ENCODE measurements around the gene SLC38A7. TPM values are rescaled to one million over a fixed set of nuclear protein-coding genes. Genes with fewer than 3 reads are reported as not detected.
"Not testable (repeated sequence)": the region's sequence is repeated elsewhere in the genome, so short reads cannot be mapped to it uniquely, and the experiment has no call there.

The SLC38A7 gene
- total RNA-seq, 4 donors from 2014 or later: 3.3 to 20.7 (median 10.2) TPM

DNA sequence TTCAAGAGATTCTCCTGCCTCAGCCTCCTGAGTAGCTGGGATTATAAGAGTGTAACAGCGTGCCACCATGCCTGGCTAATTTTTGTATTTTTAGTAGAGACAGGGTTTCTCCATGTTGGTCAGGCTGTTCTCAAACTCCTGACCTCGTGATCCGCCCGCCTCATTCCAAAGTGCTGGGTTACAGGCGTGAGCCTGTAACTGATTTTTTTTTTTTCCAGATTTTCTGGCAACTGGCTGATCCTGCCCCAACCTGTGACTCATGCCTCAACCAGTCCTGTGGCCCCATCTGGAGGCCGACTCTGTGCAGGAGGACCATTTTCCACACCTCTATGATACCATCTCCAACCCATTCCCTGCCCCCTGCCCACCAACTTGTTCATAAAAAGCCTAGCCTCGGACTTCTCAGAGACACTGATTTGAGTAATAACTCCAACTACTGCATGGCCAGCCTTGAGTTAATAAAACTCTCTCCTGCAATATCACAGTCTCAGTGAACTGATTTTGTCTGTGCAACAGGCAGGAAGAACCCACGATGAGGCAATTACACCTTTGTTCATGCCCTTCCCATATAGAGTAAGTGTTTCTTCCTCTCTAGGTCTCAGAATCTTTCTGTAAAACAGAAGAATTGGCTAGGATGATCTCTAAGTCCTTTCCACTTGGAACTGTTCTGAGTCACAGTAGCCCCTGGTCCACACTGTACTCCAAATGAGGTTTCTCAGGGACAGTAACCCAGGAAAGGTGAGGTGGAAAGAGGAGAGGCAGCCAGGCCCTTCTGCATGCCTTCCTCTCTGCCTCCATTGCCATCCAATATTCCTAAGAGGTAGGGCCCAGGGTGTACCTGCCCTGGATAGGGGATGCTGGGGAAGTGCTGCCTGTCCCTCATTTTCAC, 46.2 kb downstream of the SLC38A7 start:
- intact Hi-C loops (cut with DNase I; ENCODE audit: low total_unique reads): no loop called here
- peak; percentile 40 to 86 for DNase-seq (ENCODE audit: low spot score in 2 of 2)
- H3K4me3 ChIP-seq (ENCODE audit: low read depth, poor library complexity, severe bottlenecking): no peak overlapping the region
- 39 to 40% methylated on average over 8 of the region's 8 CpGs for WGBS, 2 donors
- TF ChIP-seq, protein P1, sequence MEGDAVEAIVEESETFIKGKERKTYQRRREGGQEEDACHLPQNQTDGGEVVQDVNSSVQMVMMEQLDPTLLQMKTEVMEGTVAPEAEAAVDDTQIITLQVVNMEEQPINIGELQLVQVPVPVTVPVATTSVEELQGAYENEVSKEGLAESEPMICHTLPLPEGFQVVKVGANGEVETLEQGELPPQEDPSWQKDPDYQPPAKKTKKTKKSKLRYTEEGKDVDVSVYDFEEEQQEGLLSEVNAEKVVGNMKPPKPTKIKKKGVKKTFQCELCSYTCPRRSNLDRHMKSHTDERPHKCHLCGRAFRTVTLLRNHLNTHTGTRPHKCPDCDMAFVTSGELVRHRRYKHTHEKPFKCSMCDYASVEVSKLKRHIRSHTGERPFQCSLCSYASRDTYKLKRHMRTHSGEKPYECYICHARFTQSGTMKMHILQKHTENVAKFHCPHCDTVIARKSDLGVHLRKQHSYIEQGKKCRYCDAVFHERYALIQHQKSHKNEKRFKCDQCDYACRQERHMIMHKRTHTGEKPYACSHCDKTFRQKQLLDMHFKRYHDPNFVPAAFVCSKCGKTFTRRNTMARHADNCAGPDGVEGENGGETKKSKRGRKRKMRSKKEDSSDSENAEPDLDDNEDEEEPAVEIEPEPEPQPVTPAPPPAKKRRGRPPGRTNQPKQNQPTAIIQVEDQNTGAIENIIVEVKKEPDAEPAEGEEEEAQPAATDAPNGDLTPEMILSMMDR (IDR thresholded peaks at IDR 0.05): no peak
- TF ChIP-seq POLR2A (IDR thresholded peaks at IDR 0.05): no peak

DNA sequence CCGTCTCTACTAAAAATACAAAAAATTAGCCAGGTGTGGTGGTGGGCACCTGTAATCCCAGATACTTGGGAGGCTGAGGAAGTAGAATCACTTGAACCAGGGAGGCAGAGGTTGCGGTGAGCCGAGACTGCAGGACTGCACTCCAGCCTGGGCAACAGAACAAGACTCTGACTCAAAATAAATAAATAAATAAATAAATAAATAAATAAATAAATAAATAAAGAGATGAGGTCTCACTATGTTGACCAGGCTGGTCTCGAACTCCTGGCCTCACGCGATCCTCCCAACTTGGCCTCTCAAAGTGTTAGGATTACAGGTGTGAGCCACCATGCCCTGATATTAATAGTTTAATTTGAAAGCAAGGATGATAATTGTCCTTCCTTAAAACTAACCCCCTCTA, 47.5 kb downstream of the SLC38A7 start:
- intact Hi-C loops (cut with DNase I; ENCODE audit: low total_unique reads); DNase-seq (ENCODE audit: low spot score in 2 of 2); H3K4me3 ChIP-seq (ENCODE audit: low read depth, poor library complexity, severe bottlenecking): not testable (repeated sequence)
- 96% methylated on average over 6 of the region's 6 CpGs for WGBS, 2 donors

DNA sequence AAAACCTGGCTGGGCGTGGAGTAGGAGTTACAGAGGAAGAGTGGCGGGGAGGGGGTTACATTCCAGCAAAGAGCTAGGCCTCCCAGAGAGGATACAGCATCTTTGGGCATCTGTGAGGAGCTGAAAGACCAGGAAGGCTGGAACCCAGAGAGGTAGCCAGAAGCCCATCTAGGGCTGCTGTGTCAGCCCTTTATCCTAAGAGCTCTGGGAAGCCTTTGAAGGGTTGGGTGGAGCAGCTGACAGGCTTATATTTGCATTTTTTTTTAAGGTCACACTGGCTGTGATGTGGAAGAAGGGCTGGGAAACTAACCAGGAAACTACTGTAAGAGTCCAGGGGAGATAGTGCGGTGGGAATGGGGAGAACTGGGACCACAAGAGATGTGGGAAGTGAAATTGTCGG, 48.1 kb downstream of the SLC38A7 start:
- no peak for DNase-seq (ENCODE audit: low spot score in 2 of 2)
- 89 to 94% methylated on average over 4 of the region's 4 CpGs for WGBS, 2 donors
- intact Hi-C loops (cut with DNase I; ENCODE audit: low total_unique reads): no loop called here
- no peak overlapping the region for H3K4me3 ChIP-seq (ENCODE audit: low read depth, poor library complexity, severe bottlenecking)
- TF ChIP-seq POLR2A (IDR thresholded peaks at IDR 0.05): no peak
- TF ChIP-seq, protein P1 (IDR thresholded peaks at IDR 0.05): no peak

DNA sequence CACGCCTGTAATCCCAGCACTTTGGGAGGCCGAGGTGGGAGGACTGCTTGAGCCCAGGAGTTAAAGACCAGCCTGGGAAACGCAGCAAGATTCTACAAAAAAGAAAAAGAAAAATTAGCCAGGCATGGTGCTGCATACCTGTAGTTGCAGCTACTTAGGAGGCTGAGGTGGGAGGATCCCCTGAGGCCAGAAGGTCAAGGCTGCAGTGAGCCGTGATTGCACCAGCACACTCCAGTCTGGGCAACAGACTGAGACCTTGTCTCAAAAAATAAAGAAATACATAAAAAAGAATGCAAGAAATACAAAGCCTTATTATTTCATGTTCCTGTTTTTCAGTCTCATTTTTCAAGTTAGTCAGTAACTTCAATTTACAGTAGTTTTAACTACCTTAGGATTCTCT, 49.1 kb downstream of the SLC38A7 start:
- intact Hi-C loops (cut with DNase I; ENCODE audit: low total_unique reads): no loop called here
- TF ChIP-seq, protein P1 (IDR thresholded peaks at IDR 0.05): no peak
- no peak for TF ChIP-seq POLR2A (IDR thresholded peaks at IDR 0.05)
- no peak overlapping the region for H3K4me3 ChIP-seq (ENCODE audit: low read depth, poor library complexity, severe bottlenecking)
- 95 to 98% methylated on average over 4 of the region's 4 CpGs for WGBS, 2 donors
- no peak for DNase-seq (ENCODE audit: low spot score in 2 of 2)

DNA sequence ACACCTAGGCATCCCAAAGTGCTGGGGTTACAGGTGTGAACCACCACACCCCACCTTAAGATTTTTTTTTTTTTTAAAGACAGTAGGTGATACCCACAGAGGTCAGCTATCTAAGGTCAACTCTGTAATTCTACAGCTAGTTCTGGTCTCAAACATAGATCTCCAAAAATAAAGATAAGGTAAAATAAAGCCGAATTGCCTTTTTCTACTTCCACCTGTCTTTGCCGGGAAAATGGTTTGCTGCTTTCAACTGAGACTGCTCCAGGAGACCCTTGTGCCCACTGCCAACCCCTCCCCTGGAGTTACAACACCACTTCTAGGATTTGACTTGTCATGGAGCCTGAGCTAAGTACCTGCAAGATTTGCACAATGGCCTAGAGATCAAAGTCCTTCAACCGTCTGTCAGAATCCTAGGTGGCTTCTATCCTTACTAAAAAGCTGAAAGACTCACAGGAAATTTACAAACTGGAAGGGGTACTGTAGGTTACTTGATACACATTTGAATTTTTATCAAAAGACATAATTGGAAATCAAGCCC, 50.2 kb downstream of the SLC38A7 start:
- intact Hi-C loops (cut with DNase I; ENCODE audit: low total_unique reads): no loop called here
- no peak for DNase-seq (ENCODE audit: low spot score in 2 of 2)
- WGBS, 2 donors: 78 to 79% methylated on average over 3 of the region's 3 CpGs
- TF ChIP-seq, protein P1 (IDR thresholded peaks at IDR 0.05): no peak
- no peak for TF ChIP-seq POLR2A (IDR thresholded peaks at IDR 0.05)
- no peak overlapping the region for H3K4me3 ChIP-seq (ENCODE audit: low read depth, poor library complexity, severe bottlenecking)

DNA sequence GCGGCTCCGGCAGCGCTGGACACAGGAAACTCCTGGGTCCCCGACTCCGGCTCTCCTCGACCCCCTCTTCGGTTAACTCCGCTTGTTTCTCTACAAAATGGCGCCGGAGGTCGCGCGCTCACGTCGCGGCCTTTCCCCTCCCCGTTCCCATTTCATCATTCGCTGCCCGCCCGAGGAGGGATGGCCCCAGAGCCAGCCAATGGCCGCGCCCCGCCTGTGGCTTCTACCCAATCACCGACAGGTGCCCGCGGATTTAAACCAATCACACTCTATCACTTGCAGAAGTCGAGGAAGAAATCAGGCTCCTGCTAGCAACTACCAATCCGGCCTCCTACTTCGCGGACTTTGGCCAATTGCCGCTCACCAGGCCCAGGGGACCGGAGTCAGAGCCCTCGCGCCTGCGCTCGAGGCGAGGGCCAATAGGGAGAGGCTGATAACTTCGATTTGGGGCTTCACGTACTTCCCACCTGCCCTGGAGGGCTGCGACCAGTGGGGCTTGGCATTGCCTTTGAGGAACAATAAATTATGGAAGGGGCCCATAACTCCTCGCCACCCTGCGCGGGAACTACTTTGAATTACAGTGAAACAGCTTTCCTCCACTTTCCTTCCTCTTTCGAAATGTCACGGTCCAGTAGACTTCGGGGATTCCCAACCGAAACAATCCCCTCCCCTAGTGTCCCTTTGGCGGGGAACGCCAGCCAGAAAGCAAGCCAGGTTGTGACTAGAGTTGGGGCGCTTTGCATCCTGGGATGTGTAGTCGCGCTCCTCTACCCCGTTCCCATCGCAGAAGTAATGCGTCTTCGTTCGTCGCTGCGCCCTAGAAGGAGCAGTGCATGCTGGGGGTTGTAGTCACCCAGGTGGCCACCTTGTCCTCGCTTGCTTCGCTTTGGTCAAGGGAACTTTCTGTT, 54.6 kb downstream of the SLC38A7 start, which contains the start of gene CNOT1:
TSS of gene CNOT1 (minus strand) at position 94 of the 908 bp plus-strand sequence. CDS start 30,489 bp downstream, outside the sequence.
- TF ChIP-seq, protein P1 (IDR thresholded peaks at IDR 0.05): peak in 1 of 3 donors; percentile 23
- TF ChIP-seq POLR2A (IDR thresholded peaks at IDR 0.05): peak in 1 of 2 donors; percentile 29
- DNase-seq (ENCODE audit: low spot score in 2 of 2): peak; percentile 99 to 100
- 0% methylated on average over 56 to 60 of the region's 61 CpGs for WGBS, 2 donors
- intact Hi-C loops (cut with DNase I; ENCODE audit: low total_unique reads): no loop called here
- H3K4me3 ChIP-seq (ENCODE audit: low read depth, poor library complexity, severe bottlenecking): peak within 1 kb of the TSS; percentile 91
